Measurements from ENCODE around the gene EBI3. TPM values are rescaled to one million over a fixed set of nuclear protein-coding genes. Genes with fewer than 3 reads are reported as not detected.
"Not testable (repeated sequence)": the region's sequence is repeated elsewhere in the genome, so short reads cannot be mapped to it uniquely, and the experiment has no call there.

Gene EBI3
- total RNA-seq, result 10 to 100 TPM in 1 of 8 experiments, under 1 TPM in 3, not detected in 4; 0.17 to 11.9 (median 0.83) TPM

- no peak within 1 kb of the TSS for H3K27ac ChIP-seq
- H3K4me3 ChIP-seq, result no peak within 1 kb of the TSS
- H3K4me1 ChIP-seq (replicated peaks in 1 of 2), result no peaks in the 10 kb centered on the region
- in situ Hi-C loops (cut with MboI; ENCODE audit: low pct_unique_long_range_greater_than_20kb in 2 of 9, low sequenced_read_pairs in 9 of 9, unreplicated experiment in 9 of 9), result no loop called here
- ATAC-seq (replicated peaks in 6 of 8), result peak; percentile 15 to 74 (median 48)
- 0 to 83% (median 53%) methylated on average over 1 to 3 of the region's 19 CpGs; no CpG with 5 or more reads in 5 of the 10 experiments for WGBS, 10 experiments
Observed at GRCh38 chr19:4229179-4229931, at the start of gene EBI3. TSS of gene EBI3 (plus strand) at chr19:4229523. CDS start at chr19:4229551, 28 bp downstream.

- Histone ChIP-seq H3K27ac (peak overlapping the region in 1 of 2 donors; percentile 95), H3K4me3 (peak overlapping the region in 3 of 5 donors; percentile 96 to 100 (median 98)), H3K4me1 (replicated peaks in 1 of 2) (peaks cover 0 to 11% of the 10 kb centered on the region in 2 donors)
- 80% methylated on average over 1 of the region's 2 CpGs; no CpG with 5 or more reads in 9 of the 10 experiments for WGBS, 10 experiments
- in situ Hi-C loops (cut with MboI; ENCODE audit: low pct_unique_long_range_greater_than_20kb in 2 of 9, low sequenced_read_pairs in 9 of 9, unreplicated experiment in 9 of 9), result no loop called here
- ATAC-seq (replicated peaks in 6 of 8), result peak in 1 of 8 experiments; percentile 6
Observed at GRCh38 chr19:4181053-4181508, 48.2 kb upstream of the EBI3 start.

DNA sequence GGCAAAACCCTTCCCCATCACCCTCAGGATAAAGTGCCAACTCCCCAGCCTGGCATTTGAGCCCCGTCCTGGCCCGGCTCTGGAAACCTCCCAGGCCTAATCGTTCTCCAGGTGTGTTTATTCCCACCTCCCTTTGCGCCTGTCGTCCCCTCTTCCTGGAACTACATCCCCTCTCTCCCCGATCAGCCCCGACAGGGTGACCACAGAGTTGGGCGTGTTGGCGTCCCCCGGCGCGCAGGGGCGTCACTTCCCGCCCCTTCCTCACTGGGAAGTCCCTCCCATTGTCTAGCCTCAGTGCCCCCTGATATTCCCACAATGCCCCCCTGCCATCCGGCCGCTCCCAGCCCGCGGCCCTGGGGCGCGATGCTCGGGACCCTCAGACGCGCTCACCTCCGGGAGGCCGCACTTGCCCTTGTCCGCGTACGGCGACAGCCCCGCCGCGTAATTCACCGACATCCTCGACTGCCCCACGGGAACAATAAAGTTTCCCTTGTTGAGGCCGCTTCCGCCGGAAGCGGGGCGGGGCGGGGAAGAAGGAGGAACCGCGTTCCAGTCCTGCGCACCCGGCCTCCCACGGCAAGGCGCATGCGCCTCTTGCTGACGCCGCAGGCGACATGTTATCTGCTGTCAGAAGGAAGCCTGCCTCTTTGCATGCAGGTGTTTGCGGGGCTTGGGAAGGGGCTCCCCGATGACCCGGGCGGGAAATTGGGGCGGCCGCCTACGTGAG, 47.1 kb upstream of the EBI3 start, which contains the start of the genes ANKRD24 and SIRT6:
TSS of gene ANKRD24 (plus strand) at position 606 of the 727 bp plus-strand sequence. CDS start 3,737 bp downstream, outside the sequence.
TSS of gene SIRT6 (minus strand) at position 480 of the 727 bp plus-strand sequence. CDS start at position 456, 24 bp downstream.
- Histone ChIP-seq H3K4me1 (replicated peaks in 1 of 2) (peaks cover 0 to 14% of the 10 kb centered on the region in 2 donors), H3K4me3 (peak within 1 kb of the TSS; percentile 86 to 100 (median 96)), H3K27ac (peak within 1 kb of the TSS; percentile 74 to 95)
- peak; percentile 80 to 96 (median 88) for ATAC-seq (replicated peaks in 6 of 8)
- WGBS, 10 experiments, result 0 to 6% methylated on average over 2 to 9 of the region's 58 CpGs; no CpG with 5 or more reads in 8 of the 10 experiments
- in situ Hi-C loops (cut with MboI; ENCODE audit: low pct_unique_long_range_greater_than_20kb in 2 of 9, low sequenced_read_pairs in 9 of 9, unreplicated experiment in 9 of 9), result no loop called here

GRCh38 chr19:4183967-4184717, 45.2 kb upstream of the EBI3 start:
- Histone ChIP-seq H3K27ac (no peak overlapping the region), H3K4me3 (no peak overlapping the region), H3K4me1 (replicated peaks in 1 of 2) (peaks cover 0 to 14% of the 10 kb centered on the region in 2 donors)
- in situ Hi-C loops (cut with MboI; ENCODE audit: low pct_unique_long_range_greater_than_20kb in 2 of 9, low sequenced_read_pairs in 9 of 9, unreplicated experiment in 9 of 9), result no loop called here
- ATAC-seq (replicated peaks in 6 of 8), result no peak
- 0 to 80% (median 41%) methylated on average over 1 to 7 of the region's 23 CpGs; no CpG with 5 or more reads in 5 of the 10 experiments for WGBS, 10 experiments

GRCh38 chr19:4184718-4185352, 44.5 kb upstream of the EBI3 start:
- ATAC-seq (replicated peaks in 6 of 8), result no peak
- Histone ChIP-seq H3K4me3 (no peak overlapping the region), H3K4me1 (replicated peaks in 1 of 2) (peaks cover 0 to 14% of the 10 kb centered on the region in 2 donors), H3K27ac (no peak overlapping the region)
- 80% methylated on average over 1 of the region's 2 CpGs; no CpG with 5 or more reads in 9 of the 10 experiments for WGBS, 10 experiments
- in situ Hi-C loops (cut with MboI; ENCODE audit: low pct_unique_long_range_greater_than_20kb in 2 of 9, low sequenced_read_pairs in 9 of 9, unreplicated experiment in 9 of 9), result no loop called here

DNA sequence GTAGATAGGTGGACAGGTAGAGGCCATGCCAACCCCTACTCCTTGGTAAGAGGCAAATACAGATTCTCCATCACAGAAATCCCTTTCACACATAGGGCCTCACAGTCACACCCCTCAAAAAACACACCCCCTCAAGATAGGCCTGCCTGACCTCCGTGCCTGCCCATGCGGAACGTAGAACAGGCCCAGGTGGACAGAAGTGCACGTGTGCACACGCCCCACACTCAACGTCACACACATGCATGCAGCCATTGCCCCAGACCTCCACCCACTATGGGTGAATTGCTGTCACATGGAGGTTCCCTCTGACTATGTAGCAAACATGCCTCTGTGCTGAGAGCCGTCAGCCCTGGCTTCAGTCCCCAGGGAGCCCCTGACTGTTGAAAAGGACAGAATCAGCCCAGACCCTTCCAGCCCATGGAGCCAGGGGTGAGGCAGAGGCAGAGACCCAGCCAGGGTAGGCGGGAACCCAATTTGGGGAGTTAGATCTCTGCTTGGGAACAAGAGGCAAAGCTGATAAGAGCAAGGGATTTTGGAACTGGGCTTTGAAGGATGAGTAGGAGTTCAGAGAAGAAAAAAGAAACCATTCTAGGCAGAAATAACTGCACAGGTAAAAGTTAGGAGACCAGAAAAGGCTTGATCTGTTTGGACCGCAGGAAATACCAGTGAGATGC, 43.8 kb upstream of the EBI3 start:
- ATAC-seq (replicated peaks in 6 of 8), result peak in 2 of 8 experiments; percentile 11 to 27
- H3K4me1 ChIP-seq (replicated peaks in 1 of 2), result peaks cover 0 to 14% of the 10 kb centered on the region in 2 donors
- WGBS, 10 experiments, result 17 to 100% (median 69%) methylated on average over 1 to 7 of the region's 9 CpGs; no CpG with 5 or more reads in 3 of the 10 experiments
- in situ Hi-C loops (cut with MboI; ENCODE audit: low pct_unique_long_range_greater_than_20kb in 2 of 9, low sequenced_read_pairs in 9 of 9, unreplicated experiment in 9 of 9), result no loop called here
- no peak overlapping the region for H3K4me3 ChIP-seq
- H3K27ac ChIP-seq, result no peak overlapping the region

DNA sequence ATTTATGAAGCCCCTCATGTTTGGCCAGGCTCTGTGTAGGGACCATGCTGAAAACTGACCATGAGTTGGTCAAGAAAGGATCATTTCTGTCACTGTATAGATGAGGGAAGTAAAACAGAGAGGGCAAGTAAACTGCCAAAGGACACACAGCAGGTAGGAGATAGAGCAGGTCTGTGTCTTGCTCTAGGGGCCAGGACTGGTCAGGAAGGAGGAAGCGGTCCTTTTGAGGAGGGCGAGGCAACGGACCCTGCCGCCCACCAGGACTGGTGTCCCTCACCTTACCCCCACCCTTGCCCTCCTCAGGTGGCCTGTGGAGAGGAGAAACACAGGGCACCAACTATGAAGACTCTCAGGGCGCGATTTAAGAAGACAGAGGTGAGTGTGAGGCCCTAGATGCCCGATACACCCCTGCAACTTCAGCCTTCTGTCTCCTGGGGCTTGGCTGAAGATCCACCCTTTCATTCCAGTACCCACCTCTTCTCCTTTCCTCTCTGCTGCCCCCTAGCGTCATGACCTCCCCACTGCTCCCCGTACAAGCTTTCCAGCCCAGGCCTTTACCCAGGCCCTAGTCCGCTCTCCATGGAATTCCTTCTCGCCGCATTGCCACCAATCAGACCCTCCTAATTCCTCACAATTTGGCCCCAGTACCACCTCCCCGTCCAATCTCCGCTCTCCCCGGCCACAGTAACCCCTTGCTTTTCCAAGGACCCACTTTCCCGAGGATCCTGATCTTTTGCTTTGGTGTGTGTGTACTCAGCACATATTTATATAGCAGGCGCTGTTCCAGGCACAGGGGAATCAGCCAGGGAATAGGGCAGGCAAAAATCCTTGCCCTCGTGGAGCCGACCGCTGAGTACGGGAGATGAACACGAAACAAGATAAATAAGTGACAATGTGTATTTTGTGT, 43.0 kb upstream of the EBI3 start:
- Histone ChIP-seq H3K4me3 (no peak overlapping the region), H3K27ac (no peak overlapping the region), H3K4me1 (replicated peaks in 1 of 2) (peaks cover 0 to 12% of the 10 kb centered on the region in 2 donors)
- peak; percentile 31 to 78 (median 36) for ATAC-seq (replicated peaks in 6 of 8)
- in situ Hi-C loops (cut with MboI; ENCODE audit: low pct_unique_long_range_greater_than_20kb in 2 of 9, low sequenced_read_pairs in 9 of 9, unreplicated experiment in 9 of 9), result no loop called here
- 11 to 61% (median 32%) methylated on average over 1 to 18 of the region's 22 CpGs; no CpG with 5 or more reads in 1 of the 10 experiments for WGBS, 10 experiments

GRCh38 chr19:4187313-4188122, 41.8 kb upstream of the EBI3 start:
- no peak for ATAC-seq (replicated peaks in 6 of 8)
- in situ Hi-C loops (cut with MboI; ENCODE audit: low pct_unique_long_range_greater_than_20kb in 2 of 9, low sequenced_read_pairs in 9 of 9, unreplicated experiment in 9 of 9), result no loop called here
- no peak overlapping the region for H3K27ac ChIP-seq
- H3K4me3 ChIP-seq, result no peak overlapping the region
- WGBS, 10 experiments, result 60 to 100% (median 88%) methylated on average over 1 to 6 of the region's 10 CpGs; no CpG with 5 or more reads in 3 of the 10 experiments
- peaks cover 0 to 9% of the 10 kb centered on the region in 2 donors for H3K4me1 ChIP-seq (replicated peaks in 1 of 2)

- no peak overlapping the region for H3K27ac ChIP-seq
- in situ Hi-C loops (cut with MboI; ENCODE audit: low pct_unique_long_range_greater_than_20kb in 2 of 9, low sequenced_read_pairs in 9 of 9, unreplicated experiment in 9 of 9), result no loop called here
- ATAC-seq (replicated peaks in 6 of 8), result no peak
- no peak overlapping the region for H3K4me3 ChIP-seq
- 17 to 100% (median 62%) methylated on average over 1 to 5 of the region's 5 CpGs; no CpG with 5 or more reads in 1 of the 10 experiments for WGBS, 10 experiments
- peaks cover 0 to 3% of the 10 kb centered on the region in 2 donors for H3K4me1 ChIP-seq (replicated peaks in 1 of 2)
Observed at GRCh38 chr19:4189641-4190040, 39.7 kb upstream of the EBI3 start.

DNA sequence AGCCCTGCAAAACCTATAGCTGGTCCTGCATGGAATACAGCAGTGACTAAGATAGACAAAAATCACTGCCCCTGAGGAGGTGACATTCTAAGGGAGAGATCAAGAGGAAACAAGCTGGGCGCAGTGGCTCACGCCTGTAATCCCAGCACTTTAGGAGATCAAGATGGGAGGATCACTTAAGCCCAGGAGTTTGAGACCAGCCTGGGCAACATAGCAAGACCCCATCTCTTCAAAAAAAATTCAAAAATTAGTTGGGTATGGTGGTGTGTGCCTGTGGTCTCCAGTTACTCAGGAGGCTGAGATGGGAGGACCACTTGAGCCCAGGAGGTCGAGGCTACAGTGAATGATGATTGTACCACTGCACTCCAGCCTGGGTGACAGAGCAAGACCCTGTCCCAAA, 36.8 kb upstream of the EBI3 start:
- ATAC-seq (replicated peaks in 6 of 8); in situ Hi-C loops (cut with MboI; ENCODE audit: low pct_unique_long_range_greater_than_20kb in 2 of 9, low sequenced_read_pairs in 9 of 9, unreplicated experiment in 9 of 9); H3K4me1 ChIP-seq (replicated peaks in 1 of 2); H3K27ac ChIP-seq; H3K4me3 ChIP-seq: not testable (repeated sequence)
- 20 to 100% (median 83%) methylated on average over 1 to 3 of the region's 3 CpGs; no CpG with 5 or more reads in 4 of the 10 experiments for WGBS, 10 experiments

Measured in motor neuron (in vitro differentiated cells).